ENCODE results near the gene NREP. TPM values are rescaled to one million over a fixed set of nuclear protein-coding genes. Genes with fewer than 3 reads are reported as not detected.

NREP gene
- total and polyA plus RNA-seq, 10 of the 15 experiments (the other 5 are each of a cell fraction or from before 2014, with no cell fraction given): 20.6 to 117 (median 32.2) TPM

- TF ChIP-seq, protein P1, sequence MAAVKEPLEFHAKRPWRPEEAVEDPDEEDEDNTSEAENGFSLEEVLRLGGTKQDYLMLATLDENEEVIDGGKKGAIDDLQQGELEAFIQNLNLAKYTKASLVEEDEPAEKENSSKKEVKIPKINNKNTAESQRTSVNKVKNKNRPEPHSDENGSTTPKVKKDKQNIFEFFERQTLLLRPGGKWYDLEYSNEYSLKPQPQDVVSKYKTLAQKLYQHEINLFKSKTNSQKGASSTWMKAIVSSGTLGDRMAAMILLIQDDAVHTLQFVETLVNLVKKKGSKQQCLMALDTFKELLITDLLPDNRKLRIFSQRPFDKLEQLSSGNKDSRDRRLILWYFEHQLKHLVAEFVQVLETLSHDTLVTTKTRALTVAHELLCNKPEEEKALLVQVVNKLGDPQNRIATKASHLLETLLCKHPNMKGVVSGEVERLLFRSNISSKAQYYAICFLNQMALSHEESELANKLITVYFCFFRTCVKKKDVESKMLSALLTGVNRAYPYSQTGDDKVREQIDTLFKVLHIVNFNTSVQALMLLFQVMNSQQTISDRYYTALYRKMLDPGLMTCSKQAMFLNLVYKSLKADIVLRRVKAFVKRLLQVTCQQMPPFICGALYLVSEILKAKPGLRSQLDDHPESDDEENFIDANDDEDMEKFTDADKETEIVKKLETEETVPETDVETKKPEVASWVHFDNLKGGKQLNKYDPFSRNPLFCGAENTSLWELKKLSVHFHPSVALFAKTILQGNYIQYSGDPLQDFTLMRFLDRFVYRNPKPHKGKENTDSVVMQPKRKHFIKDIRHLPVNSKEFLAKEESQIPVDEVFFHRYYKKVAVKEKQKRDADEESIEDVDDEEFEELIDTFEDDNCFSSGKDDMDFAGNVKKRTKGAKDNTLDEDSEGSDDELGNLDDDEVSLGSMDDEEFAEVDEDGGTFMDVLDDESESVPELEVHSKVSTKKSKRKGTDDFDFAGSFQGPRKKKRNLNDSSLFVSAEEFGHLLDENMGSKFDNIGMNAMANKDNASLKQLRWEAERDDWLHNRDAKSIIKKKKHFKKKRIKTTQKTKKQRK (IDR thresholded peaks at IDR 0.05; ENCODE audit: low read depth, low read length): no peak
- no peak for TF ChIP-seq MYC (IDR thresholded peaks at IDR 0.05; ENCODE audit: insufficient read depth, insufficient read length, insufficient replicate concordance, low read length, severe bottlenecking)
- no peak for TF ChIP-seq MXI1 (IDR thresholded peaks at IDR 0.05; ENCODE audit: low read depth, low read length)
- no peak for TF ChIP-seq DPF2 (IDR thresholded peaks at IDR 0.05)
- TF ChIP-seq, protein P2, sequence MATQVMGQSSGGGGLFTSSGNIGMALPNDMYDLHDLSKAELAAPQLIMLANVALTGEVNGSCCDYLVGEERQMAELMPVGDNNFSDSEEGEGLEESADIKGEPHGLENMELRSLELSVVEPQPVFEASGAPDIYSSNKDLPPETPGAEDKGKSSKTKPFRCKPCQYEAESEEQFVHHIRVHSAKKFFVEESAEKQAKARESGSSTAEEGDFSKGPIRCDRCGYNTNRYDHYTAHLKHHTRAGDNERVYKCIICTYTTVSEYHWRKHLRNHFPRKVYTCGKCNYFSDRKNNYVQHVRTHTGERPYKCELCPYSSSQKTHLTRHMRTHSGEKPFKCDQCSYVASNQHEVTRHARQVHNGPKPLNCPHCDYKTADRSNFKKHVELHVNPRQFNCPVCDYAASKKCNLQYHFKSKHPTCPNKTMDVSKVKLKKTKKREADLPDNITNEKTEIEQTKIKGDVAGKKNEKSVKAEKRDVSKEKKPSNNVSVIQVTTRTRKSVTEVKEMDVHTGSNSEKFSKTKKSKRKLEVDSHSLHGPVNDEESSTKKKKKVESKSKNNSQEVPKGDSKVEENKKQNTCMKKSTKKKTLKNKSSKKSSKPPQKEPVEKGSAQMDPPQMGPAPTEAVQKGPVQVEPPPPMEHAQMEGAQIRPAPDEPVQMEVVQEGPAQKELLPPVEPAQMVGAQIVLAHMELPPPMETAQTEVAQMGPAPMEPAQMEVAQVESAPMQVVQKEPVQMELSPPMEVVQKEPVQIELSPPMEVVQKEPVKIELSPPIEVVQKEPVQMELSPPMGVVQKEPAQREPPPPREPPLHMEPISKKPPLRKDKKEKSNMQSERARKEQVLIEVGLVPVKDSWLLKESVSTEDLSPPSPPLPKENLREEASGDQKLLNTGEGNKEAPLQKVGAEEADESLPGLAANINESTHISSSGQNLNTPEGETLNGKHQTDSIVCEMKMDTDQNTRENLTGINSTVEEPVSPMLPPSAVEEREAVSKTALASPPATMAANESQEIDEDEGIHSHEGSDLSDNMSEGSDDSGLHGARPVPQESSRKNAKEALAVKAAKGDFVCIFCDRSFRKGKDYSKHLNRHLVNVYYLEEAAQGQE (IDR thresholded peaks at IDR 0.05; ENCODE audit: low read depth, low read length): no peak
- TF ChIP-seq, protein P3, sequence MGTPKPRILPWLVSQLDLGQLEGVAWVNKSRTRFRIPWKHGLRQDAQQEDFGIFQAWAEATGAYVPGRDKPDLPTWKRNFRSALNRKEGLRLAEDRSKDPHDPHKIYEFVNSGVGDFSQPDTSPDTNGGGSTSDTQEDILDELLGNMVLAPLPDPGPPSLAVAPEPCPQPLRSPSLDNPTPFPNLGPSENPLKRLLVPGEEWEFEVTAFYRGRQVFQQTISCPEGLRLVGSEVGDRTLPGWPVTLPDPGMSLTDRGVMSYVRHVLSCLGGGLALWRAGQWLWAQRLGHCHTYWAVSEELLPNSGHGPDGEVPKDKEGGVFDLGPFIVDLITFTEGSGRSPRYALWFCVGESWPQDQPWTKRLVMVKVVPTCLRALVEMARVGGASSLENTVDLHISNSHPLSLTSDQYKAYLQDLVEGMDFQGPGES (IDR thresholded peaks at IDR 0.05): no peak
- TF ChIP-seq ATF7 (IDR thresholded peaks at IDR 0.05; ENCODE audit: low read depth): peak; percentile 91
- no peak for TF ChIP-seq SUPT20H (IDR thresholded peaks at IDR 0.05; ENCODE audit: borderline replicate concordance, control insufficient read depth, low read depth, low read length)
- 0 out of 2 replicates have a peak, but pooled peaks have one; percentile 50 for TF ChIP-seq NFIC (IDR thresholded peaks at IDR 0.05; ENCODE audit: low read depth, low read length)
- TF ChIP-seq PAX5 (IDR thresholded peaks at IDR 0.05; ENCODE audit: borderline replicate concordance, low read depth, low read length): no peak
- no peak for TF ChIP-seq CBX3 (IDR thresholded peaks at IDR 0.05; ENCODE audit: borderline replicate concordance, low read depth)
- TF ChIP-seq, protein P4, sequence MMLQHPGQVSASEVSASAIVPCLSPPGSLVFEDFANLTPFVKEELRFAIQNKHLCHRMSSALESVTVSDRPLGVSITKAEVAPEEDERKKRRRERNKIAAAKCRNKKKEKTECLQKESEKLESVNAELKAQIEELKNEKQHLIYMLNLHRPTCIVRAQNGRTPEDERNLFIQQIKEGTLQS (IDR thresholded peaks at IDR 0.05; ENCODE audit: borderline replicate concordance, extremely low read depth, low read depth, low read length): no peak
- TF ChIP-seq ZNF622 (IDR thresholded peaks at IDR 0.05): no peak
- TF ChIP-seq STAT1 (conservative IDR thresholded peaks at IDR 0.05): no peak
- TF ChIP-seq, protein P5, sequence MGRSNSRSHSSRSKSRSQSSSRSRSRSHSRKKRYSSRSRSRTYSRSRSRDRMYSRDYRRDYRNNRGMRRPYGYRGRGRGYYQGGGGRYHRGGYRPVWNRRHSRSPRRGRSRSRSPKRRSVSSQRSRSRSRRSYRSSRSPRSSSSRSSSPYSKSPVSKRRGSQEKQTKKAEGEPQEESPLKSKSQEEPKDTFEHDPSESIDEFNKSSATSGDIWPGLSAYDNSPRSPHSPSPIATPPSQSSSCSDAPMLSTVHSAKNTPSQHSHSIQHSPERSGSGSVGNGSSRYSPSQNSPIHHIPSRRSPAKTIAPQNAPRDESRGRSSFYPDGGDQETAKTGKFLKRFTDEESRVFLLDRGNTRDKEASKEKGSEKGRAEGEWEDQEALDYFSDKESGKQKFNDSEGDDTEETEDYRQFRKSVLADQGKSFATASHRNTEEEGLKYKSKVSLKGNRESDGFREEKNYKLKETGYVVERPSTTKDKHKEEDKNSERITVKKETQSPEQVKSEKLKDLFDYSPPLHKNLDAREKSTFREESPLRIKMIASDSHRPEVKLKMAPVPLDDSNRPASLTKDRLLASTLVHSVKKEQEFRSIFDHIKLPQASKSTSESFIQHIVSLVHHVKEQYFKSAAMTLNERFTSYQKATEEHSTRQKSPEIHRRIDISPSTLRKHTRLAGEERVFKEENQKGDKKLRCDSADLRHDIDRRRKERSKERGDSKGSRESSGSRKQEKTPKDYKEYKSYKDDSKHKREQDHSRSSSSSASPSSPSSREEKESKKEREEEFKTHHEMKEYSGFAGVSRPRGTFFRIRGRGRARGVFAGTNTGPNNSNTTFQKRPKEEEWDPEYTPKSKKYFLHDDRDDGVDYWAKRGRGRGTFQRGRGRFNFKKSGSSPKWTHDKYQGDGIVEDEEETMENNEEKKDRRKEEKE (IDR thresholded peaks at IDR 0.05): no peak
- TF ChIP-seq, protein P6, sequence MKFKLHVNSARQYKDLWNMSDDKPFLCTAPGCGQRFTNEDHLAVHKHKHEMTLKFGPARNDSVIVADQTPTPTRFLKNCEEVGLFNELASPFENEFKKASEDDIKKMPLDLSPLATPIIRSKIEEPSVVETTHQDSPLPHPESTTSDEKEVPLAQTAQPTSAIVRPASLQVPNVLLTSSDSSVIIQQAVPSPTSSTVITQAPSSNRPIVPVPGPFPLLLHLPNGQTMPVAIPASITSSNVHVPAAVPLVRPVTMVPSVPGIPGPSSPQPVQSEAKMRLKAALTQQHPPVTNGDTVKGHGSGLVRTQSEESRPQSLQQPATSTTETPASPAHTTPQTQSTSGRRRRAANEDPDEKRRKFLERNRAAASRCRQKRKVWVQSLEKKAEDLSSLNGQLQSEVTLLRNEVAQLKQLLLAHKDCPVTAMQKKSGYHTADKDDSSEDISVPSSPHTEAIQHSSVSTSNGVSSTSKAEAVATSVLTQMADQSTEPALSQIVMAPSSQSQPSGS (IDR thresholded peaks at IDR 0.05; ENCODE audit: low read length): peak; percentile 89
Observed at GRCh38 chr5:111755942-111756381, 1.0 kb downstream of the NREP start (continued).

Data from GM12878 (cell line).